GM13977 (cell line): ENCODE data around the gene S100A6.
"Not testable (repeated sequence)": the region's sequence is repeated elsewhere in the genome, so short reads cannot be mapped to it uniquely, and the experiment has no call there.

Source experiments
- DNase-seq: peaks from one replicate; pipeline ENCODE4 v3.0.0; 2012; ENCODE audit warnings: low spot score
- CTCF ChIP-seq: IDR thresholded peaks from 2 replicates; pipeline ENCODE4 v1.5.1; 2012; ENCODE audit warnings: mild to moderate bottlenecking, control low read depth; ENCODE audit not compliant: insufficient read depth; ENCODE audit errors: extremely low read depth, missing control alignments
- in situ Hi-C: fragments of 300-500 bp; cut with MboI; formaldehyde crosslinking; loops from one replicate; pipeline ENCODE4 v1.12.0; 2022; ENCODE audit warnings: low sequenced_read_pairs, low pct_unique_long_range_greater_than_20kb, mixed read lengths, inconsistent platforms; ENCODE audit not compliant: unreplicated experiment

The S100A6 gene

DNA sequence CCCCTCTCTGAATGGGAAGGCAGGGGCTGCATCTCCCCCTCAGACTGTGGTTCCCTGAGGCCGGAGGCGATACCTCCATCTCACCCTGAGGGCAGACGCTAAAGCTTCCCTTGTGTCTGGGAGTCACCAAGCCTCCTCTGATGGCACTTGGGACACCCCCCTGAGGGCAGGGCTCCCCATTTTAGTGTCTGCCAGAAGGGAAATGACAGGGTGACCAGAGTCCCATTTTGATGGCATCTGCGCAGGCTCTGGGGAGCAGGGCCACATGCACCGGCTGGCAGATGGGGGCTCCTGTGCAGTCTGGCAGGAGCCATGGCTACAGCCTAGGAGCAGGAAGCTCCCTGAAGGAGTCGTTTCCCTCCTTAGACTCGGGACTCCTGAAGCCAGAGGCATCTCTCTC lies 28.2 kb upstream of the S100A6 start:
- DNase-seq, result no peak
- in situ Hi-C loops, result loop anchor here (10.0 kb wide), 1 partner anchor 49 kb away; no protein-coding TSS in a partner anchor
- TF ChIP-seq CTCF, result no peak

- TF ChIP-seq CTCF, result no peak
- in situ Hi-C loops, result loop anchor here (10.0 kb wide), 1 partner anchor 49 kb away; no protein-coding TSS in a partner anchor
- DNase-seq, result no peak
Observed at GRCh38 chr1:153563483-153563901, 27.7 kb upstream of the S100A6 start.

- in situ Hi-C loops, result loop anchor here (10.0 kb wide), 1 partner anchor 47 kb away; no protein-coding TSS in a partner anchor
- not testable (repeated sequence) for DNase-seq
Observed at GRCh38 chr1:153562021-153562420, 26.2 kb upstream of the S100A6 start.

DNA sequence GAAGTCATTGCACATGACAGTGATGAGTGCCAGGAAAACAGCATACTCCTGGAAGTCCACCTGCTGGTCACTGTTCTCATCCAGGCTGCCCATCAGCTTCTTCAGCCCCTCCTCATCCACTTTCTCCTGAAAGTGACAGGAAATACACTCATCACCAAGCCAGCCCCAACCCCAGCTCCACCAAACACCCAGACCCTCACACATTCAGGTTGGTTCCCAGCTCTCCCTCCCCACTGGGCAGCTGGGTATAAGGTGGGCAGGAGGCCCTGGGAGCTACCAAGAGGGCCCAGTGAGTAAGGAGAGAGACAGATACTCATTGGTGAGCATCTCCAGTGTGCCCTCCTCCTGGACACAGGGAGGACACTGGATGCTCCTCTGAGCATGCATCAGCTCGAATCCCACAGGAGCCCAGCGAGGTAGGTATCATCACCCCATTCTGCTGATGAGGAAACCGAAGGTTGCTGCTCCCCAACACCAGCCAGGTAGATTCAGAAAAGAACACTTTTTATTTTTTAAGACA lies 25.7 kb upstream of the S100A6 start:
- DNase-seq, result no peak
- in situ Hi-C loops, result loop anchor here (10.0 kb wide), 1 partner anchor 47 kb away; no protein-coding TSS in a partner anchor
- no peak for TF ChIP-seq CTCF

DNA sequence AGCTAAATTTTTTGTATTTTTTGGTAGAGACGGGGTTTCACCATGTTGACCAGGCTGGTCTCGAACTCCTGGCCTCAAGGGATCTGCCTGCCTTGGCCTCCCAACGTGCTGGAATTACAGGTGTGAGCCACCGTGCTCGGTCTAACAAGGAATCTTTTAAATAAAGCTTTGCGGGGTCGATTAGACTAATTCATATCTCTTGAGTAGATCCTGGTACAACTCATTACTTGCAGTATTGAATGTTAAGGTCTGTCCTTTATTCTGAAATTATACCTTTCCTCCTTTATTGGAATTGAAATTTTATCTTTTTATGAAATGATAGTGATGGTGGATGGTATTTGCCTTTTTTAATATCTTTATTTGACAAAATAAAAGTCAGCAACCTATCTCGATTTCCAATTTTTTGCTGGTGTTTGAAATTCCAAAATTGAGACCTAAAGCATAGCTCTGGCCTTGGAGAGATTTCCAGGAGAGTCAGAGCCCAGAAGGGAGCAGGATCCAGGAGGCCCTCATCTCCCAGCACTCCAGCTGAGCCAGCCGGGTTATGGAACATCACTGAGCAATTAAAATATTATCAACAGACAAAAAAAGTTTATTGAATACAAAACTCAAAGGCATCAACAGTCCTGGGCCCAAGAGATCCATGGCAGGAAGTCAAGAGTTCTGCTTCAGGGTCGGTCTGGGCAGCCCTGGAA lies 25.1 kb upstream of the S100A6 start:
- DNase-seq, result no peak
- TF ChIP-seq CTCF, result no peak
- in situ Hi-C loops, result loop anchor here (10.0 kb wide), 1 partner anchor 46 kb away; no protein-coding TSS in a partner anchor

- no peak for TF ChIP-seq CTCF
- in situ Hi-C loops, result loop anchor here (10.0 kb wide), 1 partner anchor 45 kb away; no protein-coding TSS in a partner anchor
Observed at GRCh38 chr1:153560241-153560640, 24.4 kb upstream of the S100A6 start.

DNA sequence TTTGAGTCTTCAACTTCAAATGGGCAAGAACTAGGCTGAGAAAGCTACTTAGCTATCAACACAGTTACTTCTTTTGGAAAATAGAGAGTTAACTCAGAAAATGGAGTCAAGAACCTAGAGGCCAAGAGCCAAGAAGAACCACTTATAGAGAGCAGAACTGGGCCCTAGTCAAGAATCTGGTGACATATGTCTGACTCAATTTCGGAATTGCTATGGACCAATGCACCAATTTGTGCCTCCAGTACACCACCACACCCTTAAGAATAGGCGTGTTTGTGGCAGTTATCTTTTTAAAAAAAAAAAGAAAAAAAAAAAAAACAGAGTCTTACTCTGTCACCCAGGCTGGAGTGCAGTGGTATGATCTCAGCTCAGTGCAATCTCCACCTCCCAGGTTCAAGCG lies 22.1 kb upstream of the S100A6 start:
- DNase-seq, result no peak
- in situ Hi-C loops, result no loop called here
- no peak for TF ChIP-seq CTCF

More at GRCh38 chr1:153560241-153560640, 24.4 kb upstream of the S100A6 start:
- DNase-seq, result no peak
